ENCODE results near the gene AMDHD2.

The AMDHD2 gene

DNA sequence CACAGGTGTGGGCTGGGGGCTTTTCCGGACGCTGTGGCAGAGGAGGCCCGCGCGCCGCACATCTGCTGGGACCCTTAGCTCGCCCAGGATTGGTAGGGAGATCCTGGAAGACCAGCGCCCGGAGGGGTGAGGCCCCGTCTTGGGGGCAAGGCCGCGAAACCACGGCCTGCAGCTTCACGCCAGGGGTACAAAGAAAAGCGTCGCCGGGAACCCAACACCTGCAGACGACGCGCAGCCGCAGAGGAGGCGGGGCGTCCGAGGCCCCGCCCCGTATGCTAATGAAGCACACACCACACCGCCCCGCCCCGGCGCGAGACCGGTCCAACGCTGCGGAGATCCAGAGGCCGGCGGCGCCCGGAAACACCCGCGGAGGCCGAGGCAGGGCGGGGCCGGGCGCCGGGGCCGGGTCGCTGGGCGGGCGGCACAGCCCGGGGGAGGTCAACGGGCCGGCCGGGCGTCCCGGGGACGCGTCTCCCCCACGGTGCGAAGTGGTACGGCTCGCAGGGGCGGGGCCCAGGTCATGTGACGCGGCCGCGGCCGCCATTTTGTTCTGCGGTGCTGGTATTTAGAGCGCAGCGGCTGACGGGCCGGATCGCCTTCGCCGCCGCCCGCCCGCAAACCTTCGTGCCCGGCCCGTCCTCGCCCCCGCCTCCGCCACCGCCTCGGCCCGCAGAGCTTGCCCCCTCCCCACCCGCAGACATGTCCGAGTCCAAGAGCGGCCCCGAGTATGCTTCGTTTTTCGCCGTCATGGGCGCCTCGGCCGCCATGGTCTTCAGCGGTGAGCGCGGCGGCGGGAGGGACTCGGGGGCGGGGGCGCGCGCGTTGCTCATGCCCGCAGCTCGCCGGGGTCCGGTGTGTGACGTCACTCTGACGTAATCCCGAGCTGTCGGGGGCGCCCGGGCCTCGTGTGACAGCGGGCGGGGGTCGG is 6.5 kb upstream of the AMDHD2 start, which contains the start of gene ATP6V0C:
Gene ATP6V0C, plus strand, starts transcription at position 548 of the 928 bp plus-strand sequence. Its CDS starts 152 bp downstream, at position 700.
- in situ Hi-C loops (cut with MboI; ENCODE audit: low pct_unique_long_range_greater_than_20kb, low sequenced_read_pairs) = no loop called here
- DNase-seq = peak; percentile 90

DNA sequence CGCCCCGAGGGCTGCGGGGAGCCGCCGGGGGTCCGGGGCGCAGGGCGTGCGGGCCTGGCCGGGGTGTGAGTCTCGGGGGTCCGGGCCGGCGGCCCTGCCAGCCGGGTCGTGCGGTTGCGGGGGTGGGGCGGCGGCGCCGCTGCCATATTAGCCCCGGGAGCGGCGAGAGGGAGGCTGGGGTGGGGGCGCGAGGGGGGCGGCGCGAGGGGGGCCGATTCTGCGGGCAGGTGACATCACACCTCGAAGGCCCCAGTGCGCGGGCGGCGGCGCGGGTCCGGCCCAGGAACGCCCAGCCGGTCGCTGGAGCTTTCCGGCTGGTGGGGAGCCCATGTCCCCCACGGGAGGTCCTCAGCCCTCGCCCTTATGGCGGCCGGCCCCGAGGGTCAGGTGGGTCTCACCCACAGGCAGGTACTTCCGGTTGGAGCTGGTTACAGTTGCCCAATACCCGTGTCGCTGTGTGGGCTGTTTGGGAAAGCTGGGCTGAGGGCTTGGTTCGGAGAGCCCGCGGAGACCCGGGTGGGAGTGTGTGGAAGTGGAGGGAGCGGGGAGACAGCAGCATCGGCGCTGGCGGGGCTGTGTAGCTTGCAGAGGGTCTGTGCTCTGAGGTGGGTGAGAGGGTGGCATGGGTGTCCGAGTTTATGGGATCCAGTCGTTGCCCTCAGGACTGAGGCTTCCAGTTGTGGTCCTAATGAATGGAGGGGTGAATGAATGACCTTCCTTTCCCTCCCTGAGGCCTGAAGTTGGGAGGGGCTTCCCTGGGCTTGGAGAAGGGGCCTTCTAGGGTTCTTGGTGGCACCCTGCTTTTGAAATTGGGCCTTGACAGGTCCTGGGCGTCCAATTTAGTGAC is 5.6 kb upstream of the AMDHD2 start:
- no peak for DNase-seq
- in situ Hi-C loops (cut with MboI; ENCODE audit: low pct_unique_long_range_greater_than_20kb, low sequenced_read_pairs) = no loop called here

DNA sequence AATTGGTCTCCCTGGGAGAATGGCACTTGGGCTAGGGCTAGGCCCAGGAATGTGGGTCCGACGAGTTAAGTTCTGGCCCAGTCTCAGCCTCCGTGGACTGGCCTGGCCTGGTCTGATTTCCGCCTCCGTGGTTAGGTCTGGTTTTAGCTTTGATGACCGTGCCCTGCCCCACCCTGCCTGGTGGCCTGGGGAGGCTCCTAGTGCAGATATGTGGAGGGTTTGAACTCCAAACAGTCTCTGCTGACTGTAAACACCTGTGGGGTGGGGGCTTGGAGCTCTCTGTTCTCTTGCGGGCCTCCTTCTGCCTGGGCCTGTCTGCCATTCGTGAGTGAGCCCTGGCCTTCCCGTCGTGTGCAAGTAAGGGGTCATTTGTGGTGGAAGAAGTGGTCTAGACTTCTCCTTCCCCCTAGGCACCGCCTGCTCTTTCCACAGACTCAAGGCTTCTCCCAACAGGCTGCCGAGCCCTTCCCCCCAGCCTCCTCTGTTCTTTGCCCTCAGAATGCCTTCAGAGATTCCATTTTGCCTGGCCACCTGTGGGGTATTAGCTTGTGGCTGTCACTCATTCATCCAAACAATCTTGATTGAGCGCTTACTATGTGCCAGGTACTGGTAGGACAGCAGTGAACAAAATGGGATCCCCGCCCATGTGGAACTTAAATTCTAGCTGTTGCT is 4.9 kb upstream of the AMDHD2 start:
- DNase-seq = peak; percentile 56
- in situ Hi-C loops (cut with MboI; ENCODE audit: low pct_unique_long_range_greater_than_20kb, low sequenced_read_pairs) = no loop called here

DNA sequence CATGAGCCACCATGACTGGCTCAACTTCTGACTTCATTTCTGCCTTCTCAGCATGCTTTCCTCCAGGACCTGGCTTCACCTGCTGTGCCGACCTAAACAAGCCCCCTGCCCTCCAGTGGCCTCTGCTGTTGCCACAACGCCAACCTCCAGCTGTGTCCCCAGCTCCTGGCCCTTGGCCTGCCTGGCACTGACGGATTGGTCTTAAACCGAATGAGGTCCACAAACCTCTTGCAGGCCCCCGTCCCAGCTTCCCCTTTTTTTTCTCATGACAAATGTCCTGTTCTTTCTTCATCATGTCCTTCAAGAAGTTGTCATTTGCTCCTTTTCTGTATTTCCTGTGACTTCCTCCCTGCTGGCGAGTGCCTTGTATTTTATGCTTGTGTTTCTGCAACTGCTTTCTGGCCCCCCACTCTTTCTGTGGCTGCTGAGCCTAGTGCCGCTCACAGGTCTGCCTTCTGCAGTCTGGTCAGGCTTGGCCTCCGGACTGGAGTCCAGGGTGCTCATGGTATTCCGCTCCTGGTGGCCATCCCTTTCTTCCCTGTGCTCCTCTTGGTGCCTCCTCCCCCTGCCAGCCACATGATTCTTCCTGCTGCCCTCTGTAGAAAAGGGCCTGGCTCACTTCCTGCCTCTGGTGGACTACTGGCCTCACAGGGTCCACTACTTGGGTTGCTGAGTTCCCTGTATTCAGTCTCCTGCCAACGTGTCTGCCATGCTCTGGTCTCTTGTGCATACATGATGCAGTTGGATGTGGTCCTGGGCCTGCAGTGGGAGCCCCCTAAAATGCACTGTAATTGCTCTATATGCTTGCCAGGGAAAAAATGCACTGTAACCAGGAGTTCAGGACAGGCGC is 3.6 kb upstream of the AMDHD2 start:
- DNase-seq = peak; percentile 84
- in situ Hi-C loops (cut with MboI; ENCODE audit: low pct_unique_long_range_greater_than_20kb, low sequenced_read_pairs) = no loop called here

DNA sequence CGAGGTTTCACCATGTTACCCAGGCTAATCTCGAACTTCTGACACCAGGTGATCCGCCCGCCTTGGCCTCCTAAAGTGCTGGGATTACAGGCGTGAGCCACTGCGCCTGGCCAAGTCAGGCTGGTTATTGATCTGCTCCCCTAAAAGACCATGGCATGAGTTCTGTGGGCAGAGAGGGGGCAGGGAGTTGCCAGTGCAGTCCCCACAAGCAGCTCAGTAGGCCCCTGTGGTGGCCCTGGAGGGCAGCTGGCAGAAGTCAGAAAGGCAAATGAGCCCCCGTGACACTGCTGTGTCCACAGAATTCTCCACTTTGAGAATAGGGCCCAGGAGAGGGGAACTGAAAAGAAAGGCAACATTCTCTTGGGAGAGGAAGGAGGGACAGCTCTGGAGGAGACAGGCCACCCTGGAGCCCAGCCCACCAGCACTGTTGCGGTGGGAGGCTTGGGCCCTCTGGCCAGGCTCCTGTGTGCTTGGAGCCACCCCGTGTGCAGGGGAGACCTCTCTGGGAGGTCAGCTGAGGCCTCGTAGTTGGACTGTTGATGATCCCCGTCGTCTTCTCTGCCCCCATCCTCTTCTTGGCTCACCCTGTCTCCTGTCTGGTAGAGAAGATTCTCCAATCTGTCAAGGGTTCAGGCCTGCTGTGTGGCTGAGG is 2.1 kb upstream of the AMDHD2 start:
- in situ Hi-C loops (cut with MboI; ENCODE audit: low pct_unique_long_range_greater_than_20kb, low sequenced_read_pairs) = no loop called here
- DNase-seq = no peak

DNA sequence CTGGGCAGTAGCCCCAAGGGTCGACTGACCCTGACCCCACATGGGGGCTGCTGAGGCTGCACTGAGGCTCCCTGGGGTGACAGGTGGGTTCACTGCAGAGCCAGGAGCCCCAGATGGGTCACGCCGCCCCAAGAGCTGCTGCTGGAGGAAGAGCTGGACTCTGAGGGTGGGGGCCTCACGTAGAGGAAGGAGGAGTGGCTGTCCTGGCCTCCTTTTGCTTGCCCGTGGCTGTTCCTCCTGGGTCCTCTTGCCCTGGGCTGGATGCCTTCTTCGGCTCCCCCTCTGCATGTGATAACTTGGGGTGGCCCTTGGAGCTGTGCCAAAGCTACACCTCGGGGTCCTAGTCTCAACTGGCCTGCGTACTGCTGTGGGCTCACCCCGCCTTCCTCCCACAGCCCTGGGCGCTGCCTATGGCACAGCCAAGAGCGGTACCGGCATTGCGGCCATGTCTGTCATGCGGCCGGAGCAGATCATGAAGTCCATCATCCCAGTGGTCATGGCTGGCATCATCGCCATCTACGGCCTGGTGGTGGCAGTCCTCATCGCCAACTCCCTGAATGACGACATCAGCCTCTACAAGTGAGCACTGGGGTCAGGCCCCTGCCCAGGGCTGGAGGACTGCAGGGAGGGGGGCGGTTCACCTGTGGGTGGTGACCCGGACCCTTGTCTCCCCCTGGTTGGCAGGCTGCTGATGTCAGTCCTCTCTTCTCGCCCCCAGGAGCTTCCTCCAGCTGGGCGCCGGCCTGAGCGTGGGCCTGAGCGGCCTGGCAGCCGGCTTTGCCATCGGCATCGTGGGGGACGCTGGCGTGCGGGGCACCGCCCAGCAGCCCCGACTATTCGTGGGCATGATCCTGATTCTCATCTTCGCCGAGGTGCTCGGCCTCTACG is 1.1 kb upstream of the AMDHD2 start:
- in situ Hi-C loops (cut with MboI; ENCODE audit: low pct_unique_long_range_greater_than_20kb, low sequenced_read_pairs) = no loop called here

DNA sequence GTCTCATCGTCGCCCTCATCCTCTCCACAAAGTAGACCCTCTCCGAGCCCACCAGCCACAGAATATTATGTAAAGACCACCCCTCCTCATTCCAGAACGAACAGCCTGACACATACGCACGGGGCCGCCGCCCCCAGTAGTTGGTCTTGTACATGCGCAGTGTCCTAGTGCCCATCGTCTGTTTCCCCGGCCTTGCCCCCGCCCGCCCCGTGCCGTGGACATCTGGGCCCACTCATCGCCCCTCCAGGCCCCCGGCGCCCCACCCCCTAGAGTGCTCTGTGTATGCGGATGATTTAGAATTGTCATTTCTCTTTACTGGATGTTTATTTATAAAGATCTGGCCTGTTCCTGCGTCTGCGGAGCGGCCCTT is 475 bp upstream of the AMDHD2 start:
- no peak for DNase-seq
- in situ Hi-C loops (cut with MboI; ENCODE audit: low pct_unique_long_range_greater_than_20kb, low sequenced_read_pairs) = no loop called here

More for the DNA sequence above, 1.1 kb upstream of the AMDHD2 start:
- DNase-seq = no peak

DNA sequence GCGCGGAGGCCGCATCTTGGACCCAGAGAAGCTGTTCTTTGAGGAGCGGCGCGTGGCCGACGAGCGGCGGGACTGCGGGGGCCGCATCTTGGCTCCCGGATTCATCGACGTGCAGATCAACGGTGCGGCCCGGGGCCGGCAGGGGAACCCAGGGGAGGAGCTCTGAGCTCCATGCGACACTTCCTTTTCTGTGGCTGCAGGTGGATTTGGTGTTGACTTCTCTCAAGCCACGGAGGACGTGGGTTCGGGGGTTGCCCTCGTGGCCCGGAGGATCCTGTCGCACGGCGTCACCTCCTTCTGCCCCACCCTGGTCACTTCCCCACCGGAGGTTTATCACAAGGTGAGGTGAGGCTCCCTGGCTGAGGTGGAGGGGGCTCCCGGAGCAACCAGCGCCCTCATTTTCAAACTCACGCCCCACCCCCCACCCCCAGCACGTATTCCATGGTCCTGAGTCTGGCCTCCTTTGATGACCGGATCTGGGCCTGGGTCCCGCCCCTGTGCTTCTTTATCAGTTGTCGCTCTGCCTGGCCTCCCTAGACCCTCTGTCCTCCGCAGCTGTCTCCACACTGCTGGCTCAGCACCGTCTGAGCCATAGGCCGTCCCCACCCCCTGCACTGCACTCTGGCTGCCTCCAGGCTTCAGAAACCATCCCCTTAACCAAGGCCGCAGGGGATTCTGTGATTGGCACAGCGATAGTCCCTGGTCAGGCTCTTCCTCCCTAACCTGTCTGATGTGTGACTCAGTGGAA is 787 bp downstream of the AMDHD2 start:
- DNase-seq = peak; percentile 59

DNA sequence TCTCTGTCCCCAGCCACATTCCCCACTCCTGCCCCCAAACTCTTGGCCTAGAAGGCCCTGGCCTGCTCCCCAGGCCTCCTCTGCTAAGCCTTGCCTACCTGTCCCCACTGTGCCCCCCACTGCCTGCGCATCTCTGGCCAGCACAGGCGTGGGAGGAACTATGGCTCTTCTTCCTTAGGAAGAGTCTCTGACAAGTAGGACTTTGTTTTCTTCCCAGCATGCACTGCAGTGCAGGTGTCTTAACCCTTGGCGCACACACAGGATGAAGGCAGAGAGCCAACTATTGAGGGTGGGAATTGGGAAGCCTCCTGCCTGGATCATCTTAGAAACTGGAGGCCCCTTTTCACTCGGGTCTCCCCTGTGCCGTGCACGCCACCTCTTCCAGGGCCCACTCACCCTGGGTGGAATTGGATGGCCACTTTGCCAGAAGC is 3.6 kb downstream of the AMDHD2 start:
- in situ Hi-C loops (cut with MboI; ENCODE audit: low pct_unique_long_range_greater_than_20kb, low sequenced_read_pairs) = no loop called here
- no peak for DNase-seq

More for the DNA sequence above, 787 bp downstream of the AMDHD2 start:
- in situ Hi-C loops (cut with MboI; ENCODE audit: low pct_unique_long_range_greater_than_20kb, low sequenced_read_pairs) = no loop called here

DNA sequence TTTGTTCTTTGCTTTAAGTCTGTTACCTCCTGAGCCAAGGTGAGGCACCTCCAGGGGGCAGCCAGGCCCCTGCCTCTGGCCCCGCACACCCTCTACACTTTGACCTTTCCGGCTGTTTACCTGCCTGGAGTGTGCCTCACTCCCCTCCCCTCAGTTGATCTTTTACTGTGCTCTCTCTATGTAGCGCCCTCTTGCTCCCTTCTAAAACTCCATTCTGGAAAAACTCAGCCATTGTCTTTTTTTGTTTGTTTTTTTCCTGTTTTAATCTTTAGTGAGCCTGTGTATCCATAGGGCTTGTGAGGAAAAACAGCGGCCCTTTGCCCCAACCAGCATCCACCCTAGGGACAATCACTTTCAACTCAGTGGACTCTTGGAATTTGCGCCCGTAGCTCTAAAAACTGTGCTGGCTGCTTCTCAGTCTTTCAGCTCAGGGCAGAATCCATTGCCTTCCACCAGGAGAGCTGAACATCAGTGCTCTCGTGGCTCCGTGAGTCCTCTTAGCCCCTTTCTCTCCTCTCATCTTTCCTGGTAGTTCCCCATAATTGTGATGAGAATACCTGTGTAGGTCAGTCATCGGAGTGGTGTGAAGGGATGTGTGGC is 4.3 kb downstream of the AMDHD2 start:
- in situ Hi-C loops (cut with MboI; ENCODE audit: low pct_unique_long_range_greater_than_20kb, low sequenced_read_pairs) = no loop called here

DNA sequence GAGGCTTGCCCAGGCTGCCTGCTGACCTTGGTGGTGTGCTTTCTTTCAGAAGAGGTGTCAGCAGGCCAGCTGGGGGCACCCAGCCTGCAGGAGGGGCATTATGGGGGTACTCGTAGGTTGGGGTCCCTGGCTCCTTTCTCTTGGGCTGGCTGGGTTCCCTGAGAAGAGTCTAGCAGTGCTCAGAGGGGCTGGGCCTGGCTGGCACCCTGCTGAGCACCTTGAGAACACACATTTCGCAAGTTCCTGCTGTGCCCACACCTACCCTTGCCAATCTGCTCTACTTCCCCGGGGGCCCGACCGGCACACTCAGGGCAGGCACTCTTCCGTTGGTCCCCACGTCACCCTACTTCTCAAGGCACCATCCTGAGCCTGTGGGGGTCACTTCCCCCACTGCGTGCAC is 6.0 kb downstream of the AMDHD2 start:
- in situ Hi-C loops (cut with MboI; ENCODE audit: low pct_unique_long_range_greater_than_20kb, low sequenced_read_pairs) = no loop called here
- DNase-seq = no peak

More for the DNA sequence above, 4.3 kb downstream of the AMDHD2 start:
- no peak for DNase-seq

DNA sequence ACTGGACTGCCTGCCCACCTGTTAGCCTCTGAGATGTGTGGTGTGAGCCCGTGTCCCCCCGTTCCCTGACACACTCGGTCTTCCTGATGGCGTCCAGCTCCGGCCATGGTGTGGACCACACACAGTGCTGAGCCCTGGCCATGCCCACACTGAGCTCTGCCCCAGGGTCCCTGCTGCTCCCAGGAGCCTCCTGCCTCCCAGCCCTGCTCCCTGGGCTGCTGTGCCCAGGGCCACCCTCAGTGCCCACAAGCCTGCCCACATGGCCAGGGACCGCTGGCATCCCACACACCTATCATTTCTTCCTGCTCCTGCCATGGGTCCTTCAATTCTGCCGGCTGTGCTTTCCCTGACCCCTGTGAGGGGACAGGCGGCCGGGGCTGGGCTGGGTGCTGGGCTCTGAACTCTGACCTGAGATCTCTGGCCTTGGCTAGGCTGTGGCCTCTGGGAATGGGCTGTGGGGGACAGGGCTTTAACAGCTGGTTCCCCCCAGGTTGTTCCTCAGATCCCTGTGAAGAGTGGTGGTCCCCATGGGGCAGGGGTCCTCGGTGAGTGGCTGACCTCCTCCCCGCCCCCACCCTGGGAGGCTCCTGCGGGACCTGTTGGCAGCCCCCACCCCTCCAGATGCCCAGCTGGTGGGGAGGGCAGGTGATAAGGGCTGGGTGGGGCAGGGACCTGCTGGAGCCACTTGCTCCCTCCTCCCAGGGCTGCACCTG is 7.1 kb downstream of the AMDHD2 start:
- in situ Hi-C loops (cut with MboI; ENCODE audit: low pct_unique_long_range_greater_than_20kb, low sequenced_read_pairs) = no loop called here

DNA sequence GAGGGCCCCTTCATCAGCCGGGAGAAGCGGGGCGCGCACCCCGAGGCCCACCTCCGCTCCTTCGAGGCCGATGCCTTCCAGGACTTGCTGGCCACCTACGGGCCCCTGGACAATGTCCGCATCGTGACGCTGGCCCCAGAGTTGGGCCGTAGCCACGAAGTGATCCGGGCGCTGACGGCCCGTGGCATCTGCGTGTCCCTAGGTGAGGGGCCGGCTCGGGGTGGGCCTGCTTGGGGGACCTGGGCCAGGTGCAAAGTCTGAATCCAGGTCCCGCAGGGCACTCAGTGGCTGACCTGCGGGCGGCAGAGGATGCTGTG is 7.6 kb downstream of the AMDHD2 start:
- no peak for DNase-seq
- in situ Hi-C loops (cut with MboI; ENCODE audit: low pct_unique_long_range_greater_than_20kb, low sequenced_read_pairs) = no loop called here

More for the DNA sequence above, 7.1 kb downstream of the AMDHD2 start:
- DNase-seq = no peak

DNA sequence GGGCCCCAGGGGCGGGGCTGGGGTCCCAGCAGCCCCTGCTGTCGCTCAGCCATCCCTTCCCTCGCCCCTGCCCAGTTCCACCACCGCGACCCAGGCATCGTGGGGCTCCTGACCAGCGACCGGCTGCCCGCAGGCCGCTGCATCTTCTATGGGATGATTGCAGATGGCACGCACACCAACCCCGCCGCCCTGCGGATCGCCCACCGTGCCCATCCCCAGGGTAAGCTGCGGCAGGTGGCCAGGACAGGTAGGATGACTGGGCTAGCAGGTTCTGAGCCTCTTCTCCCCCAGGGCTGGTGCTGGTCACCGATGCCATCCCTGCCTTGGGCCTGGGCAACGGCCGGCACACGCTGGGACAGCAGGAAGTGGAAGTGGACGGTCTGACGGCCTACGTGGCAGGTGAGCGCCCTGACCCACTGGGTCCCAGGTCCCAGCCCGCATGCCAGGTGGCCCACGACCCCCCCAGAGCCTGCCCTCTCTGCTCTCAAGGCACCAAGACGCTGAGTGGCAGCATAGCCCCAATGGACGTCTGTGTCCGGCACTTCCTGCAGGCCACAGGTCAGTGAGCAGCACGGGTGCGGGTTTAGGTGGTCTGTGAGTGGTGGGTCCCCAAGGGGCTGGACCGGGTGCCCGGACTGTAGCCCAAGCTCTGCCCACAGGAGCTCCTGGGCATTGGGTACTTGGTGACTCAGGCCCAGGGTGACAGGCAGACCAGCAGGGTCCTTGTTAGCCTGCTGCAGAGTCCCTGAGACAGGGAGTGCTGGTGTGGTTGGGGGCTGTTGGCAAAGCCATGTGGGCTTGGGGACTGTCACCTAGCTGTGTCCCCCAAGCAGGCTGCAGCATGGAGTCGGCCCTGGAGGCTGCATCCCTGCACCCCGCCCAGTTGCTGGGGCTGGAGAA is 8.2 kb downstream of the AMDHD2 start:
- no peak for DNase-seq
- in situ Hi-C loops (cut with MboI; ENCODE audit: low pct_unique_long_range_greater_than_20kb, low sequenced_read_pairs) = no loop called here

Data from KBM-7 (cell line).